Astrocyte of the cerebellum (primary cell): ENCODE data around the gene SPATA9.
"Not testable (repeated sequence)": the region's sequence is repeated elsewhere in the genome, so short reads cannot be mapped to it uniquely, and the experiment has no call there.

Experiments
- DNase-seq: peaks from one replicate; pipeline ENCODE4 v3.0.0-alpha.2; 2011; ENCODE audit warnings: low read depth
- H3K4me3 ChIP-seq: 2 replicates; pipeline ENCODE4 v1.5.1; 2011; ENCODE audit warnings: mild to moderate bottlenecking, low read depth, low read length, moderate library complexity
- in situ Hi-C: cut with HindIII; loops from 2 replicates; pipeline ENCODE4 v1.10.0; 2017; ENCODE audit warnings: low sequenced_read_pairs
- TF ChIP-seq, protein P1 (sequence below): IDR thresholded peaks from 2 replicates; pipeline ENCODE4 v1.5.1; 2012; ENCODE audit warnings: low read length, low read depth, moderate library complexity, mild to moderate bottlenecking; ENCODE audit errors: missing control alignments

Gene SPATA9

DNA sequence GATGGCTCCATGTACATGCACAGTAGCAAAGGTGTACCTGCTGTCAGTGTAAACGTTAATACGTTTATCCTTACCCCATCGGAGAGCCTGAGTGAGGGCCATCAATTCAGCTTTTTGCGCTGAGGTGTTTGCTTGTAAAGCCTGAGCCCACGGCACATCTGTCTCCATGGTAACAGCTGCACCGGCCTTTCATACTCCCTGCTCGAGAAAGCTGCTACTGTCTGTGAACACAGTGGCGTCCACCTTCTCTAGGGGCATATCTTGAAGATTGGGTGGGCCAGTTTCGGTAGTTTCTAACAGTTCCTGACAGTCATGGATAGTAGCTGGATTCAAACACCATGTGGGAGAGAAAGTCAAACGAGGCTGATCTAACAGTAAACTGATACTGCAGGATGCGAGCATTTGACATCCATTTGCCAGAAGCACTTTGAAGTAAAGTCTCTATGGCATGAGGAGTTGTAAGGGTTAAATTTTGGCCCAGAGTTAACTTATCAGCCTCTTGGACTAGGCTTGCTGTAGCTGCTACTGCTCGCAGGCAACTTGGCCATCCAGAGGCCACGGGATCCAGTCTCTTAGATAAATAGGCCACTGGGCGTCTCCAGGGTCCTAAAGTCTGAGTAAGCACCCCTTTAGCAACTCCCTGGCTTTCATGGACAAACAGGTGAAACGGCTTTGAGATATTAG, 27.3 kb upstream of the SPATA9 start:
- DNase-seq: no peak
- in situ Hi-C loops: no loop called here
- TF ChIP-seq, protein P1, sequence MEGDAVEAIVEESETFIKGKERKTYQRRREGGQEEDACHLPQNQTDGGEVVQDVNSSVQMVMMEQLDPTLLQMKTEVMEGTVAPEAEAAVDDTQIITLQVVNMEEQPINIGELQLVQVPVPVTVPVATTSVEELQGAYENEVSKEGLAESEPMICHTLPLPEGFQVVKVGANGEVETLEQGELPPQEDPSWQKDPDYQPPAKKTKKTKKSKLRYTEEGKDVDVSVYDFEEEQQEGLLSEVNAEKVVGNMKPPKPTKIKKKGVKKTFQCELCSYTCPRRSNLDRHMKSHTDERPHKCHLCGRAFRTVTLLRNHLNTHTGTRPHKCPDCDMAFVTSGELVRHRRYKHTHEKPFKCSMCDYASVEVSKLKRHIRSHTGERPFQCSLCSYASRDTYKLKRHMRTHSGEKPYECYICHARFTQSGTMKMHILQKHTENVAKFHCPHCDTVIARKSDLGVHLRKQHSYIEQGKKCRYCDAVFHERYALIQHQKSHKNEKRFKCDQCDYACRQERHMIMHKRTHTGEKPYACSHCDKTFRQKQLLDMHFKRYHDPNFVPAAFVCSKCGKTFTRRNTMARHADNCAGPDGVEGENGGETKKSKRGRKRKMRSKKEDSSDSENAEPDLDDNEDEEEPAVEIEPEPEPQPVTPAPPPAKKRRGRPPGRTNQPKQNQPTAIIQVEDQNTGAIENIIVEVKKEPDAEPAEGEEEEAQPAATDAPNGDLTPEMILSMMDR: no peak
- no peak overlapping the region for H3K4me3 ChIP-seq

DNA sequence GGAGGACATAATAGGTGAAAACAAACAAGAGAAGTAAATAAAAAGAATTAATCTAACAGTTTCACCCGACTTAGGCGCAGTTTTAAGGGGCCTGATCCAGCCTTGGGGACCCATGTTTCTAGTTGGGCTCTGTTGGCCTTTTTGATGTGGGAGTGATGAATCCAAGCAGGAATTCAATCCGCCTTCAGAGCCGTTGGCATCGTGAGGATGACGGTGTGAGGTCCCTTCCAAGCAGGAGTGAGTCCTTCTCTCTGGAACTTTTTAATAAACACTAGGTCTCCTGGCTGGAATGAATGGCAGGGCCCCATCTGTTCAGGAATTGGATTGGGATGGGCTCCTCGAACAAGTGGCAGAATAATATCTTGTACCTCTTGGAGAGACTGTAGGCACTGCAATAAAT, 26.1 kb upstream of the SPATA9 start:
- in situ Hi-C loops: no loop called here
- TF ChIP-seq, protein P1: no peak
- DNase-seq: no peak

GRCh38 chr5:95707534-95708188, 24.9 kb upstream of the SPATA9 start:
- H3K4me3 ChIP-seq, in situ Hi-C loops, DNase-seq: not testable (repeated sequence)

More for the DNA sequence above, 26.1 kb upstream of the SPATA9 start:
- H3K4me3 ChIP-seq: no peak overlapping the region

GRCh38 chr5:95707055-95707454, 24.3 kb upstream of the SPATA9 start:
- TF ChIP-seq, protein P1: no peak
- DNase-seq: no peak
- in situ Hi-C loops: no loop called here

GRCh38 chr5:95706196-95706595, 23.4 kb upstream of the SPATA9 start:
- DNase-seq, H3K4me3 ChIP-seq, in situ Hi-C loops: not testable (repeated sequence)

More at GRCh38 chr5:95707055-95707454, 24.3 kb upstream of the SPATA9 start:
- no peak overlapping the region for H3K4me3 ChIP-seq

GRCh38 chr5:95704150-95704549, 21.4 kb upstream of the SPATA9 start:
- DNase-seq: no peak
- TF ChIP-seq, protein P1: no peak
- no peak overlapping the region for H3K4me3 ChIP-seq
- in situ Hi-C loops: no loop called here

GRCh38 chr5:95701074-95701473, 18.3 kb upstream of the SPATA9 start:
- TF ChIP-seq, protein P1: no peak
- in situ Hi-C loops: no loop called here
- no peak for DNase-seq
- no peak overlapping the region for H3K4me3 ChIP-seq
